Calu3 (cell line): ENCODE data around the gene SLC5A5. TPM values are rescaled to one million over a fixed set of nuclear protein-coding genes. Genes with fewer than 3 reads are reported as not detected.

Source experiments
- BruUV-seq: library from RNA; stranded (reverse); fragments of 400-500 nt; replicated peaks from 2 replicates; lab custom pipeline; 2021; lab: Mats Ljungman, UMichigan
- CTCF ChIA-PET: fragments of 300-600 bp; sonication (Branson Sonifier 250); formaldehyde crosslinking; loops from one replicate; lab custom pipeline; 2022; ENCODE audit warnings: antibody characterized with exemption; lab: Charles Lee
- DNase-seq: peaks from one replicate; pipeline ENCODE4 v3.0.0; 2022
- H3K27ac Mint-ChIP-seq: one replicate; pipeline ENCODE4 v1.8.0; 2022; ENCODE audit warnings: mixed read lengths; ENCODE audit not compliant: unreplicated experiment
- H3K27me3 Mint-ChIP-seq: one replicate; pipeline ENCODE4 v1.8.0; 2022; ENCODE audit warnings: mixed read lengths; ENCODE audit not compliant: unreplicated experiment
- H3K36me3 Mint-ChIP-seq: one replicate; pipeline ENCODE4 v1.8.0; 2022; ENCODE audit warnings: mild to moderate bottlenecking, moderate library complexity, mixed read lengths; ENCODE audit not compliant: insufficient read depth, unreplicated experiment
- H3K4me1 Mint-ChIP-seq: one replicate; pipeline ENCODE4 v1.8.0; 2022; ENCODE audit warnings: mild to moderate bottlenecking, low read depth, mixed read lengths; ENCODE audit not compliant: unreplicated experiment
- H3K4me3 Mint-ChIP-seq: one replicate; pipeline ENCODE4 v1.8.0; 2022; ENCODE audit warnings: mild to moderate bottlenecking, low read depth, moderate library complexity, mixed read lengths; ENCODE audit not compliant: unreplicated experiment
- H3K9me3 Mint-ChIP-seq: one replicate; pipeline ENCODE4 v1.8.0; 2022; ENCODE audit warnings: low read depth, mixed read lengths; ENCODE audit not compliant: unreplicated experiment
- intact Hi-C: fragments of 100-400 bp; cut with micrococcal nuclease; formaldehyde crosslinking; loops from one replicate; pipeline ENCODE4 v1.10.0; 2022; ENCODE audit not compliant: unreplicated experiment
- total RNA-seq: library from RNA; stranded (reverse); gene quantifications from 2 replicates; pipeline ENCODE4 v1.2.3, GENCODE V29; 2022
- TF ChIP-seq, protein P1 (sequence below): fragments of 200-600 bp; IDR thresholded peaks from one replicate; pipeline ENCODE4 v1.8.0; 2022; ENCODE audit warnings: antibody characterized with exemption; ENCODE audit not compliant: unreplicated experiment

SLC5A5 gene
- total RNA-seq, 1 experiment from 2014 or later, result not detected

DNA sequence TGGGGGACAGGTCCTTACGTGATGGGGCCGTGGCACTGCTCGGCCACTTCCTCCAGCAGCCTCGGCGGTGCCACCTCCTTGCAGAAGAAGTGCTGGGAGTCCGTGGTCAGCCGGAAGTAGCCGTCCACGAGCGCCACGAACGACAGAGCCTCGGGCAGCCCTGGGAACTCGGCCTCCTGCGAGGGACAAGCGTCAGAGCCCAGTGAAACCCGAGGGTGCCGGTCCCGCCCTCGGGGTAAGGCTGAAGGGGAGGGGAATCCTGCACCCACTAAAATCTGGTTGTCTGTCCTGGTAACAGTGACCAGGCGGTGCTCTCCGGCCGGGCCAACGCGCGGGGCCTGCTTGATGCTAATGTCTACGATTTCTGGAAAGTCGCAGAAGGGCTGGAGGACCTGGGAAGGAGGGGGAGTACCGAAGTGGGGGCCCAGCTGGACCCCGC is 30.4 kb upstream of the SLC5A5 start:
- Mint-ChIP-seq H3K27me3 (peaks cover 21% of the 10 kb centered on the region), H3K36me3 (no peaks in the 10 kb centered on the region), H3K9me3 (no peaks in the 10 kb centered on the region), H3K4me1 (no peaks in the 10 kb centered on the region), H3K4me3 (no peak overlapping the region), H3K27ac (no peak overlapping the region)
- TF ChIP-seq, protein P1, sequence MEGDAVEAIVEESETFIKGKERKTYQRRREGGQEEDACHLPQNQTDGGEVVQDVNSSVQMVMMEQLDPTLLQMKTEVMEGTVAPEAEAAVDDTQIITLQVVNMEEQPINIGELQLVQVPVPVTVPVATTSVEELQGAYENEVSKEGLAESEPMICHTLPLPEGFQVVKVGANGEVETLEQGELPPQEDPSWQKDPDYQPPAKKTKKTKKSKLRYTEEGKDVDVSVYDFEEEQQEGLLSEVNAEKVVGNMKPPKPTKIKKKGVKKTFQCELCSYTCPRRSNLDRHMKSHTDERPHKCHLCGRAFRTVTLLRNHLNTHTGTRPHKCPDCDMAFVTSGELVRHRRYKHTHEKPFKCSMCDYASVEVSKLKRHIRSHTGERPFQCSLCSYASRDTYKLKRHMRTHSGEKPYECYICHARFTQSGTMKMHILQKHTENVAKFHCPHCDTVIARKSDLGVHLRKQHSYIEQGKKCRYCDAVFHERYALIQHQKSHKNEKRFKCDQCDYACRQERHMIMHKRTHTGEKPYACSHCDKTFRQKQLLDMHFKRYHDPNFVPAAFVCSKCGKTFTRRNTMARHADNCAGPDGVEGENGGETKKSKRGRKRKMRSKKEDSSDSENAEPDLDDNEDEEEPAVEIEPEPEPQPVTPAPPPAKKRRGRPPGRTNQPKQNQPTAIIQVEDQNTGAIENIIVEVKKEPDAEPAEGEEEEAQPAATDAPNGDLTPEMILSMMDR, result no peak
- CTCF ChIA-PET, result no interaction called here
- no TSS peak for BruUV-seq
- intact Hi-C loops, result no loop called here
- no peak for DNase-seq

DNA sequence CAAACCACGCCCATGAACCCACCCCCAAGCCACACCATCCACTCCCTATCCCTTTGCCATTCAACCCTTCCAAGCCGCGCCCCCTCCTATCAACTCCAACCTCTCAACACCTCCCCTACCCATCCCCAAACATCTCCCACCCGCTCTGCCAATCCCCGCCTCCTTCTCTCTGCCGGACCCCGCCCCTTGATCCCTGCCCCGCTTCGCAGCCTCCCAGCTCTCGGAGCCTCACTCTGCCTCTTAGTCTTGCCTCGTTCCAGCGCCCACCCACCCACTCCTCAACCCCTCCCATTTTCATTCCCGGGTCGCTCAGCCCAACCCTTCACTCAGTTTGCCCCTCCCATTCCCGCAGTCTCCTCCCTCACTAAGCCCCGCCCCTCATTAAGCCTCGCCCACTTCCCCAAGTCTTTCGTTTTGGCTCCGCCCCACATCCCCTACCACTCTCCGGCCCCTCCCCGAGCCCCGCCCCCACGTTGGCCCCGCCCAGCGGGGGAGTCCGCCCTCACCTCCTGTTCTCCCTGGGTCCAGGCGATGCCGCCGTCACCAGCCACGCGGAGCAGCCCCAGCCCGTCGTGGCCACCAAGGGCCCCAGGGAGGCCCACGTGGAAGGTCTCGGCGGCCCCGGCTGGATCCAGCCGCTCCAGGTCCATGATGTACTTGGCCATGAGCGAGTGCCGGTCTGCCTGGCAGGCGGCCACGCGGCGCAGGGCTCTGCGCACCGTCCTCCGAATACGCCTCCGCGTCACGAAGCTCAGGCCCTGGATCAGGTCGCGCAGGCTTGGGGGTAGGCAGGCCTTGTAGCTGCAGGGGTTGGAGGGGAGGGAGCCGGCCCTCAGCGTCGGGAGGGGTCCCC is 29.7 kb upstream of the SLC5A5 start:
- peaks cover 15% of the 10 kb centered on the region for H3K27me3 Mint-ChIP-seq
- no peaks in the 10 kb centered on the region for H3K4me1 Mint-ChIP-seq
- no TSS peak for BruUV-seq
- H3K4me3 Mint-ChIP-seq, result no peak overlapping the region
- H3K36me3 Mint-ChIP-seq, result no peaks in the 10 kb centered on the region
- CTCF ChIA-PET, result no interaction called here
- H3K27ac Mint-ChIP-seq, result no peak overlapping the region
- H3K9me3 Mint-ChIP-seq, result no peaks in the 10 kb centered on the region
- TF ChIP-seq, protein P1, result no peak
- DNase-seq, result peak; percentile 21
- intact Hi-C loops, result no loop called here

DNA sequence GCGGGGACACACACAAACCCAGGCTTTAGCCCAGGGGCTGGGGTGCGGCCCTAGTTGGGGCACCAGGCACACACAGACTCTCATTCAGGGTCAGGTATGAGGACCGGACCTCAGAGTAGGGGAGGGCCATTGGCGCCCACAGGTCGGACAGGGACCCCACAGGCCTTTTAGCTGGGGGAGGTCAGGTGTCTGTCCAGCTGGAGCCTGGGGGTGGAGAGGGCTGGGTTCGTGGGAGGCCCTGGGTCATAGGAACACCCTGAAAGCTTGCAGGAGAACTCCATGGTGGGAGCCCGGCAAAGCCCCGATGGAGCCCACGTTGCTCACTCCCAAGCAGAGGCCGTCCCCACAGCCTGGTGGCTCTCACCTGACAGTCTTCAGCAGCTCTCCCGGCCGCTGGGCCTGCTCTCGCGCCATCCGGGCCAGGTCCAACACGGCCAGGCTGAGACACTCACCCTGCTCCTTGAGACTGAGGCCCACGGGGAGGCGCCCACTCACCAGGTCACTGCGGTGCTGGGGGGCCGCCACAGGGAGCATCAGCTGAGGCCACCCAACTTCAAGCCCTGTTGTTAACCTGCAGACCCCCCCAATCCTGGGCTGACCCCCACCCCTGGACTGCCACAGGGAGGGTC is 29.0 kb upstream of the SLC5A5 start:
- H3K4me3 Mint-ChIP-seq, result no peak overlapping the region
- H3K4me1 Mint-ChIP-seq, result no peaks in the 10 kb centered on the region
- DNase-seq, result no peak
- no peaks in the 10 kb centered on the region for H3K36me3 Mint-ChIP-seq
- CTCF ChIA-PET, result no interaction called here
- H3K27me3 Mint-ChIP-seq, result peaks cover 13% of the 10 kb centered on the region
- TF ChIP-seq, protein P1, result no peak
- no TSS peak for BruUV-seq
- no peak overlapping the region for H3K27ac Mint-ChIP-seq
- intact Hi-C loops, result no loop called here
- no peaks in the 10 kb centered on the region for H3K9me3 Mint-ChIP-seq

DNA sequence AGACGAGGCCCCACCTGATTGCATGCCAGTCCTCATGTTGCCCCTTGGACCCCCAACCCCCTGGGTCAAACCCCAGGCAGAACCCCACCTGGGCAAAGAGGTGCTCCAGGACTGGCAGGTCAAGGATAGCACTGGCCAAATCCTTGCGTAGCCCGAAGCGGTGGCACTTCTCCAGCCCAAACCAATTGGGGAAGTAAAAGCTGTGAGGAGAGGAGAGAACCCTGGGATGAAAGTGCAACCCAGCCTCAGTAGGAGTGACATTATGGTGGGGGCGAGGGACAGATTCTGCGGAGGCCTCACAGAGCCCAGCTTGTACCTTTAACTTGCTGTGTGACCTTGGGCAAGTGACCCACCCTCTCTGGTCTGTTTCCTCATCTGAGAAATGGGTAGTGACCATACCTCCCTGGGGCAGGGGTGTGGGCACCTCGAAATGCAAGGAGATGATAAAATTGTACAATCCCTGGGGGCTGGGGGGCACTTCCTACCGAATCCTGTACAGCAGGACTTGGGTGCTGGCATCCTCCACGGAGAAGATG is 28.4 kb upstream of the SLC5A5 start:
- H3K27ac Mint-ChIP-seq, result no peak overlapping the region
- no TSS peak for BruUV-seq
- no peak overlapping the region for H3K4me3 Mint-ChIP-seq
- no peaks in the 10 kb centered on the region for H3K9me3 Mint-ChIP-seq
- intact Hi-C loops, result no loop called here
- CTCF ChIA-PET, result interaction anchor here (0.6 kb wide), 1 partner anchor 136 kb away, joined by 3 read pairs; no protein-coding TSS in a partner anchor
- no peaks in the 10 kb centered on the region for H3K36me3 Mint-ChIP-seq
- no peaks in the 10 kb centered on the region for H3K4me1 Mint-ChIP-seq
- H3K27me3 Mint-ChIP-seq, result peaks cover 13% of the 10 kb centered on the region
- no peak for DNase-seq
- TF ChIP-seq, protein P1, result no peak
